Neural progenitor cell (in vitro differentiated cells): ENCODE results near the gene OLFML2A.

Experiments used
- EZH2phosphoT487 ChIP-seq: fragments of 200-600 bp; sonication (generic); IDR thresholded peaks from 2 replicates; pipeline ENCODE4 v1.6.1; 2017; ENCODE audit warnings: antibody characterized with exemption
- TF ChIP-seq, protein P1 (sequence below): fragments of 200-600 bp; sonication (generic); IDR thresholded peaks from 2 replicates; pipeline ENCODE4 v1.5.1; 2017; ENCODE audit warnings: antibody characterized with exemption, mild to moderate bottlenecking

DNA sequence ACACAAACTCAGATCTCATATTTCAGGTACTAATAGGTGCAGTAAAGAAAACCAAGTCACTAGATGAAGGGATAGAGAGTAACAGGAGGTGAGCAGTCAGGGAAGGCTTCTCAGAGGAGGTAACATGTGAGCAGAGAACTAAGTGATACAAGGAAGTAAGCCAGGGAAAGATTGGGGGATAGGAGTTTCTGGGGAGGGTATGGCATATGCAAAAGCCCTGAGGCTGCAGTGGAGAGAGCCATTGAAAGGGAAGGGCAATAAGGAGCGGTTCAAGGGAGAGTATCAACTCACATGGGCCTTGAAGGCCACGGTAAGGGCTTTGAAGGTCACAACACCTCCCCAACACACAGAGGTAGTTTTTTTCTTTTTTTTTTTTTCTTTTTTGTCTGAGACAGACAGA, 6.9 kb downstream of the OLFML2A start:
- TF ChIP-seq, protein P1, sequence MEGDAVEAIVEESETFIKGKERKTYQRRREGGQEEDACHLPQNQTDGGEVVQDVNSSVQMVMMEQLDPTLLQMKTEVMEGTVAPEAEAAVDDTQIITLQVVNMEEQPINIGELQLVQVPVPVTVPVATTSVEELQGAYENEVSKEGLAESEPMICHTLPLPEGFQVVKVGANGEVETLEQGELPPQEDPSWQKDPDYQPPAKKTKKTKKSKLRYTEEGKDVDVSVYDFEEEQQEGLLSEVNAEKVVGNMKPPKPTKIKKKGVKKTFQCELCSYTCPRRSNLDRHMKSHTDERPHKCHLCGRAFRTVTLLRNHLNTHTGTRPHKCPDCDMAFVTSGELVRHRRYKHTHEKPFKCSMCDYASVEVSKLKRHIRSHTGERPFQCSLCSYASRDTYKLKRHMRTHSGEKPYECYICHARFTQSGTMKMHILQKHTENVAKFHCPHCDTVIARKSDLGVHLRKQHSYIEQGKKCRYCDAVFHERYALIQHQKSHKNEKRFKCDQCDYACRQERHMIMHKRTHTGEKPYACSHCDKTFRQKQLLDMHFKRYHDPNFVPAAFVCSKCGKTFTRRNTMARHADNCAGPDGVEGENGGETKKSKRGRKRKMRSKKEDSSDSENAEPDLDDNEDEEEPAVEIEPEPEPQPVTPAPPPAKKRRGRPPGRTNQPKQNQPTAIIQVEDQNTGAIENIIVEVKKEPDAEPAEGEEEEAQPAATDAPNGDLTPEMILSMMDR: no peak
- TF ChIP-seq EZH2phosphoT487: no peak
